ENCODE results near the gene LACTBL1.

GRCh38 chr1:22975694-22976093 lies 3.0 kb upstream of the LACTBL1 start:
- no peak for TF ChIP-seq FOXP2 (optimal IDR thresholded peaks at IDR 0.05; ENCODE audit: control extremely low read depth, extremely low read length, insufficient read depth)
- no peak for TF ChIP-seq POLR2AphosphoS5 (IDR thresholded peaks at IDR 0.05; ENCODE audit: borderline replicate concordance, low read depth, low read length)
- no peak for TF ChIP-seq EZH2 (IDR thresholded peaks at IDR 0.05)
